Amygdala (tissue), 56 donors: ENCODE results near the gene FGF22.
A peak's percentile ranks its signal among the peaks of the same experiment; 100 is the strongest.
"Not testable (repeated sequence)": the region's sequence is repeated elsewhere in the genome, so short reads cannot be mapped to it uniquely, and the experiment has no call there.

Source experiments
- DNase-seq, 56 donors: peaks; one replicate each; lab custom pipeline; 2025; lab: John Stamatoyannopoulos, UW

Gene FGF22

GRCh38 chr19:639253-640160 is at the start of gene FGF22:
TSS of gene FGF22 (plus strand) at chr19:639879. CDS start at chr19:639926, 47 bp downstream.
- peak in 55 of 56 donors; percentile 39 to 96 (median 85) for DNase-seq

GRCh38 chr19:590396-590745 is 49.3 kb upstream of the FGF22 start:
- no peak for DNase-seq

- peak in 1 of 56 donors; percentile 9 for DNase-seq
Observed at GRCh38 chr19:590750-591098, 49.0 kb upstream of the FGF22 start.

- DNase-seq: peak in 8 of 56 donors; percentile 16 to 46 (median 28)
Observed at GRCh38 chr19:591099-591958, 48.4 kb upstream of the FGF22 start.

GRCh38 chr19:592101-592500 is 47.6 kb upstream of the FGF22 start:
- no peak for DNase-seq

- DNase-seq: no peak
Observed at GRCh38 chr19:593055-593454, 46.6 kb upstream of the FGF22 start.

- DNase-seq: no peak
Observed at GRCh38 chr19:593505-593904, 46.2 kb upstream of the FGF22 start.

- no peak for DNase-seq
Observed at GRCh38 chr19:594265-594870, 45.3 kb upstream of the FGF22 start.

GRCh38 chr19:595326-596262 is 44.1 kb upstream of the FGF22 start:
- DNase-seq: no peak

- no peak for DNase-seq
Observed at GRCh38 chr19:596263-596655, 43.4 kb upstream of the FGF22 start.

- DNase-seq: no peak
Observed at GRCh38 chr19:597406-598315, 42.0 kb upstream of the FGF22 start.

- no peak for DNase-seq
Observed at GRCh38 chr19:601310-601709, 38.4 kb upstream of the FGF22 start.

- DNase-seq: no peak
Observed at GRCh38 chr19:601790-602189, 37.9 kb upstream of the FGF22 start.

- no peak for DNase-seq
Observed at GRCh38 chr19:602391-603301, 37.0 kb upstream of the FGF22 start.

- DNase-seq: not testable (repeated sequence)
Observed at GRCh38 chr19:603302-603639, 36.4 kb upstream of the FGF22 start.

GRCh38 chr19:603779-604178 is 35.9 kb upstream of the FGF22 start:
- DNase-seq: not testable (repeated sequence)

GRCh38 chr19:604355-604754 is 35.3 kb upstream of the FGF22 start:
- peak in 3 of 56 donors; percentile 23 to 38 (median 25) for DNase-seq
